HepG2 (cell line): ENCODE measurements around the gene MFAP3L. TPM values are rescaled to one million over a fixed set of nuclear protein-coding genes. Genes with fewer than 3 reads are reported as not detected.

Experiments used
- ATAC-seq: fragments of 200-7000 bp; cut with Tn5 transposase; 3 replicates; pipeline ENCODE4 v1.9.1; 2020; ENCODE audit warnings: mild to moderate bottlenecking, moderate library complexity
- BruUV-seq: library from RNA; stranded (reverse); fragments of 400-500 nt; replicated peaks from 2 replicates; lab custom pipeline; 2021; lab: Mats Ljungman, UMichigan
- CTCF ChIA-PET: fragments of 300-600 bp; formaldehyde crosslinking; extraction: SDS; loops from one replicate; lab custom pipeline; 2021; ENCODE audit warnings: low total read pairs, inconsistent platforms, low intra/inter-chr PET ratio; lab: Yijun Ruan, JAX
- POLR2A ChIA-PET: fragments of 350-600 bp; sonication (Branson Sonifier 250); formaldehyde crosslinking; loops from one replicate; lab custom pipeline; 2020; ENCODE audit warnings: antibody characterized with exemption, inconsistent platforms; lab: Yijun Ruan, JAX
- DNase-seq: peaks from one replicate; pipeline ENCODE4 v3.0.0-alpha.2; 2015; ENCODE audit warnings: low spot score
- FAIRE-seq: peaks from 3 replicates; lab custom pipeline; 2011; peaks lifted over from hg19 to GRCh38; lab: Jason Lieb, UNC
- H2AFZ ChIP-seq: one replicate; pipeline ENCODE4 v1.6.1; 2011; ENCODE audit warnings: low read length, inconsistent platforms
- H3K27ac ChIP-seq: fragments of 300-600 bp; 3 replicates; pipeline ENCODE4 v1.8.0; 2011; ENCODE audit warnings: mixed run types, mild to moderate bottlenecking, mixed read lengths, low read length, inconsistent platforms; ENCODE audit not compliant: insufficient read depth; ENCODE audit errors: extremely low read length
- H3K27me3 ChIP-seq, 2 experiments: fragments of 200-600 bp in 1 of 2; 2 replicates in 1 of 2; 3 replicates in 1 of 2; pipeline versions ENCODE4 v1.6.0 to v1.8.0; 2011; ENCODE audit warnings: low read length in 2 of 2, mild to moderate bottlenecking in 2 of 2, moderate library complexity in 2 of 2, inconsistent platforms in 1 of 2; ENCODE audit not compliant: insufficient read depth in 2 of 2, control insufficient read depth in 1 of 2
- H3K36me3 ChIP-seq, 2 experiments: fragments of 200-600 bp in 1 of 2; replicated peaks in 1 of 2; 2 replicates in 1 of 2; 3 replicates in 1 of 2; pipeline versions ENCODE4 v1.5.1 to v1.8.0; 2011; ENCODE audit warnings: low read length in 2 of 2, inconsistent platforms in 1 of 2; ENCODE audit not compliant: insufficient read depth in 2 of 2, control insufficient read depth in 1 of 2
- H3K4me1 ChIP-seq: 2 replicates; pipeline ENCODE4 v1.5.1; 2012; ENCODE audit warnings: low read length, inconsistent platforms; ENCODE audit not compliant: insufficient read depth
- H3K4me2 ChIP-seq: 2 replicates; pipeline ENCODE4 v1.6.0; 2011; ENCODE audit warnings: low read depth, low read length, inconsistent platforms
- H3K4me3 ChIP-seq, 3 experiments: fragments of 200-600 bp in 1 of 3; sonication (generic), shearing (Covaris generic) in 1 of 3; replicated peaks in 1 of 3; 2 replicates each; pipeline ENCODE4 v1.5.1; 2011 to 2016; ENCODE audit warnings: low read length in 3 of 3, inconsistent platforms in 2 of 3, low read depth in 2 of 3, mild to moderate bottlenecking in 2 of 3, control low read depth in 1 of 3, mixed read lengths in 1 of 3; ENCODE audit not compliant: insufficient read depth in 1 of 3
- H3K79me2 ChIP-seq: one replicate; pipeline ENCODE4 v1.6.1; 2011; ENCODE audit warnings: low read length, inconsistent platforms; ENCODE audit not compliant: insufficient read depth
- H3K9ac ChIP-seq: 2 replicates; pipeline ENCODE4 v1.6.0; 2011; ENCODE audit warnings: mild to moderate bottlenecking, low read depth, low read length, inconsistent platforms; ENCODE audit not compliant: insufficient read depth
- H3K9me3 ChIP-seq: 2 replicates; pipeline ENCODE4 v1.5.1; 2012; ENCODE audit warnings: mild to moderate bottlenecking, low read length
- H4K20me1 ChIP-seq: 2 replicates; pipeline ENCODE4 v1.6.0; 2011; ENCODE audit warnings: inconsistent platforms, mild to moderate bottlenecking, low read length, moderate library complexity; ENCODE audit not compliant: insufficient read depth
- ATF7 ChIP-seq, 2 experiments: fragments of 450-650 bp in 1 of 2; sonication (generic) in 1 of 2; formaldehyde crosslinking in 1 of 2; IDR thresholded peaks; 2 replicates each; pipeline versions ENCODE4 v1.4.0 to v1.6.1; 2016 to 2020; ENCODE audit warnings: antibody characterized with exemption in 1 of 2, mild to moderate bottlenecking in 1 of 2, missing genetic modification reagents in 1 of 2
- CCDC6 ChIP-seq: sonication (generic); formaldehyde crosslinking; IDR thresholded peaks from 2 replicates; pipeline ENCODE4 v1.8.1; 2022; ENCODE audit warnings: mild to moderate bottlenecking, missing genetic modification reagents, moderate library complexity
- SMARCE1 ChIP-seq: fragments of 450-650 bp; IDR thresholded peaks from 2 replicates; pipeline ENCODE4 v1.6.1; 2017; ENCODE audit warnings: borderline replicate concordance
- TAF15 ChIP-seq: fragments of 200-400 bp; formaldehyde crosslinking; IDR thresholded peaks from one replicate; pipeline ENCODE4 v1.6.1; 2018; ENCODE audit warnings: mild to moderate bottlenecking, low read depth, low read length; ENCODE audit not compliant: poor library complexity, severe bottlenecking
- TBX3 ChIP-seq: fragments of 450-650 bp; IDR thresholded peaks from 2 replicates; pipeline ENCODE4 v1.6.1; 2017; ENCODE audit warnings: antibody characterized with exemption, mild to moderate bottlenecking, inconsistent platforms, borderline replicate concordance
- ZBTB38 ChIP-seq: sonication (generic); formaldehyde crosslinking; IDR thresholded peaks from 2 replicates; pipeline ENCODE4 v1.5.1; 2020; ENCODE audit warnings: mild to moderate bottlenecking, missing genetic modification reagents
- ZBTB8A ChIP-seq: sonication (generic); formaldehyde crosslinking; IDR thresholded peaks from 2 replicates; pipeline ENCODE4 v1.4.0; 2020; ENCODE audit warnings: mild to moderate bottlenecking, low read depth, missing genetic modification reagents, borderline replicate concordance
- WGBS: methylation state at CpG from one replicate; pipeline ENCODE4 v1.1.6; 2017; ENCODE audit warnings: low lambda C conversion rate; 5-methylcytosine and 5-hydroxymethylcytosine counted together
- in situ Hi-C: cut with HindIII; loops from 2 replicates; pipeline ENCODE4 v1.10.0; 2017; ENCODE audit warnings: low pct_unique_long_range_greater_than_20kb; ENCODE audit not compliant: extremely low pct_ligation_motif_present
- intact Hi-C: fragments of 100-400 bp; cut with micrococcal nuclease; formaldehyde crosslinking; loops from one replicate; pipeline ENCODE4 v1.10.0; 2022; ENCODE audit not compliant: unreplicated experiment
- polyA plus RNA-seq, 8 experiments: library from polyadenylated mRNA; depleted of rRNA in 3 of 8; stranded (reverse) in 7 of 8; unstranded in 1 of 8; fragments of >200 nt; fragmentation: Illumina TruSeq in 4 of 8; extraction: Trizol in 4 of 8; gene quantifications; 2 replicates each; pipeline versions ENCODE4 v1.2.1 to v1.2.3, GENCODE V29; 2011 to 2016; ENCODE audit warnings: low read depth in 4 of 8, missing spikeins in 1 of 8, mixed read lengths in 1 of 8; ENCODE audit not compliant: insufficient read depth in 1 of 8
- total RNA-seq, 5 experiments: library from RNA; depleted of rRNA; stranded (reverse); fragments of >200 nt; fragmentation: Illumina TruSeq; extraction: Trizol; gene quantifications; 2 replicates each; pipeline ENCODE4 v1.2.3, GENCODE V29; 2016; ENCODE audit warnings: low read depth in 1 of 5
- TF ChIP-seq, protein P1 (sequence below): sonication (generic); formaldehyde crosslinking; IDR thresholded peaks from 2 replicates; pipeline ENCODE4 v1.8.0; 2022; ENCODE audit warnings: mild to moderate bottlenecking, missing genetic modification reagents, moderate library complexity
- TF ChIP-seq, protein P2 (sequence below): sonication (generic); formaldehyde crosslinking; IDR thresholded peaks from 2 replicates; pipeline ENCODE4 v1.4.0; 2020; ENCODE audit warnings: missing genetic modification reagents
- TF ChIP-seq, protein P3 (sequence below): sonication (generic); formaldehyde crosslinking; IDR thresholded peaks from 2 replicates; pipeline ENCODE4 v1.8.1; 2023; ENCODE audit warnings: missing genetic modification reagents, inconsistent platforms, borderline replicate concordance
- TF ChIP-seq, protein P4 (sequence below): IDR thresholded peaks from 2 replicates; pipeline ENCODE4 v1.6.1; 2016; ENCODE audit warnings: missing compliant biosample characterization, missing genetic modification reagents, borderline replicate concordance

MFAP3L gene
- total and polyA plus RNA-seq, 2 of the 13 experiments (the other 11 are each of a cell fraction or from before 2014, with no cell fraction given), result 1.5 to 3.6 TPM

DNA sequence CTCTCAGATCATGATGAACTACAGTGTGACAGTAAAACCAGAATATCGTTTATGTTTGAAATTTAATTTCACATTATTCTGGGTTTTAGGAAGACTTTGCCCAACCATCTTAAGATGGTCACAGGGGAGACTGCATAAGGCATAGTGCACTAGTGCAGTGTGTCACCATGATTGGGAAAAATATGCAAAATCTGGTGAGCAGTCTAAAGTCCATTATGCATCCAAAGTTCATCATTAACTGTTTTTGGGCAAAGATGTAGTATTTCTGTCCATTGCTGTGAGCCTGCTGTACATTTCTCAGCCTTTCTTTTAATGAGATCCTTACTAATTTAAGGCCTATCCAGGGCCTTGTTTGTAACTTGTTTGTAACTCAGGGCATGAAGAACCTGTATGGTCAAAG is 11.3 kb upstream of the MFAP3L start:
- ATAC-seq (no peak), FAIRE-seq (no peak), DNase-seq (no peak)
- H3K9ac ChIP-seq, result no peak overlapping the region
- CTCF ChIA-PET, result no interaction called here
- no peaks in the 10 kb centered on the region for H3K9me3 ChIP-seq
- WGBS, result 5% methylated on average over 1 of the region's 1 CpG
- intact Hi-C loops (no loop called here), in situ Hi-C loops (no loop called here)
- POLR2A ChIA-PET, result no interaction called here
- H2AFZ ChIP-seq, result no peak overlapping the region
- H3K4me2 ChIP-seq, result no peak overlapping the region
- no TSS peak for BruUV-seq
- TF ChIP-seq, protein P1, sequence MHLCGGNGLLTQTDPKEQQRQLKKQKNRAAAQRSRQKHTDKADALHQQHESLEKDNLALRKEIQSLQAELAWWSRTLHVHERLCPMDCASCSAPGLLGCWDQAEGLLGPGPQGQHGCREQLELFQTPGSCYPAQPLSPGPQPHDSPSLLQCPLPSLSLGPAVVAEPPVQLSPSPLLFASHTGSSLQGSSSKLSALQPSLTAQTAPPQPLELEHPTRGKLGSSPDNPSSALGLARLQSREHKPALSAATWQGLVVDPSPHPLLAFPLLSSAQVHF (CRISPR knock-in tag), result no peak
- no peak for TF ChIP-seq ATF7 (IDR thresholded peaks at IDR 0.05)
- no peak for TF ChIP-seq ATF7 (CRISPR knock-in tag; IDR thresholded peaks at IDR 0.05)
- no peak for TF ChIP-seq CCDC6 (CRISPR knock-in tag)
- H3K79me2 ChIP-seq, result no peaks in the 10 kb centered on the region
- no peak overlapping the region for H3K4me3 ChIP-seq
- no peak overlapping the region for H3K27ac ChIP-seq
- no peaks in the 10 kb centered on the region for H3K27me3 ChIP-seq
- no peaks in the 10 kb centered on the region for H4K20me1 ChIP-seq
- H3K36me3 ChIP-seq, result no peaks in the 10 kb centered on the region
- H3K4me1 ChIP-seq, result no peaks in the 10 kb centered on the region

DNA sequence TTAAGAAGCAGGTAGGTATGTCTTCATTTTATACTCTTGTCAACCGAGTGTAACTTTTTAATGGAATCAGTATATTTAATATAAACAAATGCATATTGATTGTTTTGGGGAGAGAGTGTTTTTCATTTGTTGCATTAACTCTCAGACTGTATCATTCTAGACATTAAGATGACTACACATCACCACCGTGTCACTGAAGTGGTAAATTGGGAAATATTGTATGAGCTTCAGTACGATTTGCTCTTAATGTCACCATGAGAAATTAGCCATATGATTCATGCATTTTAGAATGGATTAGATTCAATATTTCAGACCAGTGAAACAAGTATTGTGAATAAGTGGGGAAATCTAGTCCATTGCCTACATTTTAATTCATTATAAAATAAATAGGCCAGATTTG is 9.7 kb upstream of the MFAP3L start:
- WGBS, result 8% methylated on average over 3 of the region's 3 CpGs
- Histone ChIP-seq H3K4me2 (no peak overlapping the region), H3K4me3 (no peak overlapping the region), H4K20me1 (no peaks in the 10 kb centered on the region), H3K4me1 (no peaks in the 10 kb centered on the region), H3K27me3 (no peaks in the 10 kb centered on the region), H3K9me3 (no peaks in the 10 kb centered on the region), H2AFZ (no peak overlapping the region), H3K79me2 (no peaks in the 10 kb centered on the region), H3K9ac (no peak overlapping the region), H3K27ac (no peak overlapping the region), H3K36me3 (no peaks in the 10 kb centered on the region)
- CTCF ChIA-PET, result no interaction called here
- in situ Hi-C loops, result no loop called here
- DNase-seq, result no peak
- no peak for ATAC-seq
- POLR2A ChIA-PET, result no interaction called here
- no peak for FAIRE-seq
- intact Hi-C loops, result no loop called here
- no TSS peak for BruUV-seq
- TF ChIP-seq TBX3 (no peak), SMARCE1 (no peak), ZBTB38 (CRISPR knock-in tag) (no peak), ZBTB8A (CRISPR knock-in tag) (no peak), ATF7 (IDR thresholded peaks at IDR 0.05) (no peak), ATF7 (CRISPR knock-in tag; IDR thresholded peaks at IDR 0.05) (no peak), TAF15 (no peak)
- TF ChIP-seq, protein P2, sequence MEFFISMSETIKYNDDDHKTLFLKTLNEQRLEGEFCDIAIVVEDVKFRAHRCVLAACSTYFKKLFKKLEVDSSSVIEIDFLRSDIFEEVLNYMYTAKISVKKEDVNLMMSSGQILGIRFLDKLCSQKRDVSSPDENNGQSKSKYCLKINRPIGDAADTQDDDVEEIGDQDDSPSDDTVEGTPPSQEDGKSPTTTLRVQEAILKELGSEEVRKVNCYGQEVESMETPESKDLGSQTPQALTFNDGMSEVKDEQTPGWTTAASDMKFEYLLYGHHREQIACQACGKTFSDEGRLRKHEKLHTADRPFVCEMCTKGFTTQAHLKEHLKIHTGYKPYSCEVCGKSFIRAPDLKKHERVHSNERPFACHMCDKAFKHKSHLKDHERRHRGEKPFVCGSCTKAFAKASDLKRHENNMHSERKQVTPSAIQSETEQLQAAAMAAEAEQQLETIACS (CRISPR knock-in tag), result no peak
- TF ChIP-seq, protein P3, sequence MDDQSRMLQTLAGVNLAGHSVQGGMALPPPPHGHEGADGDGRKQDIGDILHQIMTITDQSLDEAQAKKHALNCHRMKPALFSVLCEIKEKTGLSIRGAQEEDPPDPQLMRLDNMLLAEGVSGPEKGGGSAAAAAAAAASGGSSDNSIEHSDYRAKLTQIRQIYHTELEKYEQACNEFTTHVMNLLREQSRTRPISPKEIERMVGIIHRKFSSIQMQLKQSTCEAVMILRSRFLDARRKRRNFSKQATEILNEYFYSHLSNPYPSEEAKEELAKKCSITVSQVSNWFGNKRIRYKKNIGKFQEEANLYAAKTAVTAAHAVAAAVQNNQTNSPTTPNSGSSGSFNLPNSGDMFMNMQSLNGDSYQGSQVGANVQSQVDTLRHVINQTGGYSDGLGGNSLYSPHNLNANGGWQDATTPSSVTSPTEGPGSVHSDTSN, result no peak
- TF ChIP-seq, protein P4, sequence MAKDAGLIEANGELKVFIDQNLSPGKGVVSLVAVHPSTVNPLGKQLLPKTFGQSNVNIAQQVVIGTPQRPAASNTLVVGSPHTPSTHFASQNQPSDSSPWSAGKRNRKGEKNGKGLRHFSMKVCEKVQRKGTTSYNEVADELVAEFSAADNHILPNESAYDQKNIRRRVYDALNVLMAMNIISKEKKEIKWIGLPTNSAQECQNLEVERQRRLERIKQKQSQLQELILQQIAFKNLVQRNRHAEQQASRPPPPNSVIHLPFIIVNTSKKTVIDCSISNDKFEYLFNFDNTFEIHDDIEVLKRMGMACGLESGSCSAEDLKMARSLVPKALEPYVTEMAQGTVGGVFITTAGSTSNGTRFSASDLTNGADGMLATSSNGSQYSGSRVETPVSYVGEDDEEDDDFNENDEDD (CRISPR knock-in tag), result no peak
